GM18502 (cell line): ENCODE results near the gene PLA2G2F.

Experiments
- ATAC-seq: cut with Tn5 transposase; IDR thresholded peaks from one replicate; pipeline ENCODE4 v1.9.1; 2021; ENCODE audit warnings: mild to moderate bottlenecking; ENCODE audit not compliant: unreplicated experiment, poor library complexity

The PLA2G2F gene

GRCh38 chr1:20138961-20139550, at the start of gene PLA2G2F:
Gene PLA2G2F, plus strand, starts transcription at chr1:20139323. Its CDS starts 105 bp downstream, at chr1:20139428.
- ATAC-seq = no peak

GRCh38 chr1:20089328-20090077, 49.6 kb upstream of the PLA2G2F start:
- no peak for ATAC-seq

- ATAC-seq = no peak
Observed at GRCh38 chr1:20090119-20090518, 49.0 kb upstream of the PLA2G2F start.

- ATAC-seq = no peak
Observed at GRCh38 chr1:20090641-20091040, 48.5 kb upstream of the PLA2G2F start.

GRCh38 chr1:20093303-20093702, 45.8 kb upstream of the PLA2G2F start:
- no peak for ATAC-seq

- ATAC-seq = no peak
Observed at GRCh38 chr1:20093940-20094391, 45.2 kb upstream of the PLA2G2F start.

- ATAC-seq = no peak
Observed at GRCh38 chr1:20095564-20096434, 43.3 kb upstream of the PLA2G2F start.

GRCh38 chr1:20096840-20097447, 42.2 kb upstream of the PLA2G2F start:
- no peak for ATAC-seq

GRCh38 chr1:20099533-20099932, 39.6 kb upstream of the PLA2G2F start:
- no peak for ATAC-seq

GRCh38 chr1:20100632-20101355, 38.3 kb upstream of the PLA2G2F start:
- no peak for ATAC-seq

- ATAC-seq = no peak
Observed at GRCh38 chr1:20102875-20103274, 36.2 kb upstream of the PLA2G2F start.

- no peak for ATAC-seq
Observed at GRCh38 chr1:20105856-20106255, 33.3 kb upstream of the PLA2G2F start.

GRCh38 chr1:20107351-20107750, 31.8 kb upstream of the PLA2G2F start:
- ATAC-seq = no peak

GRCh38 chr1:20107796-20108195, 31.3 kb upstream of the PLA2G2F start:
- ATAC-seq = no peak

- no peak for ATAC-seq
Observed at GRCh38 chr1:20108366-20109123, 30.6 kb upstream of the PLA2G2F start.

GRCh38 chr1:20109223-20109856, 29.8 kb upstream of the PLA2G2F start:
- ATAC-seq = no peak

- ATAC-seq = no peak
Observed at GRCh38 chr1:20110679-20111078, 28.4 kb upstream of the PLA2G2F start.

- ATAC-seq = no peak
Observed at GRCh38 chr1:20111452-20111851, 27.7 kb upstream of the PLA2G2F start.
